Kidney (tissue), 14 donors: ENCODE measurements around the gene NEUROG2. TPM values are rescaled to one million over a fixed set of nuclear protein-coding genes. Genes with fewer than 3 reads are reported as not detected.

Experiments
- DNase-seq, 5 donors: peaks; one replicate each; pipeline ENCODE4 v3.0.0-alpha.2; 2013 to 2020
- FAIRE-seq: peaks from 2 replicates; lab custom pipeline; 2012; peaks lifted over from hg19 to GRCh38; lab: Jason Lieb, UNC
- H3K27ac ChIP-seq, 2 donors: one replicate each; pipeline ENCODE4 v1.7.0; 2013; ENCODE audit warnings: low read depth in 2 of 2, low read length in 2 of 2, inconsistent platforms in 1 of 2
- H3K27me3 ChIP-seq: one replicate; pipeline ENCODE4 v1.7.1; 2013; ENCODE audit warnings: low read length, inconsistent platforms; ENCODE audit not compliant: control insufficient read depth, insufficient read depth
- H3K36me3 ChIP-seq, 3 donors: one replicate each; pipeline versions ENCODE4 v1.7.0 to v1.7.1; 2013; ENCODE audit warnings: low read length in 3 of 3, control low read depth in 1 of 3, inconsistent platforms in 1 of 3; ENCODE audit not compliant: insufficient read depth in 3 of 3, control insufficient read depth in 2 of 3
- H3K4me1 ChIP-seq, 3 donors: one replicate each; pipeline versions ENCODE4 v1.7.0 to v1.7.1; 2013; ENCODE audit warnings: low read length in 3 of 3, inconsistent platforms in 1 of 3, low read depth in 1 of 3; ENCODE audit not compliant: control insufficient read depth in 2 of 3, insufficient read depth in 2 of 3
- H3K4me3 ChIP-seq, 3 donors: one replicate each; pipeline versions ENCODE4 v1.7.0 to v1.8.1; 2013; ENCODE audit warnings: low read length in 3 of 3, control low read depth in 1 of 3, inconsistent platforms in 1 of 3
- H3K9ac ChIP-seq, 3 donors: one replicate each; pipeline versions ENCODE4 v1.7.0 to v1.7.1; 2013; ENCODE audit warnings: low read length in 3 of 3, control low read depth in 1 of 3, inconsistent platforms in 1 of 3
- H3K9me3 ChIP-seq, 3 donors: one replicate each; pipeline versions ENCODE4 v1.7.0 to v1.7.1; 2013; ENCODE audit warnings: low read length in 3 of 3, control low read depth in 1 of 3, inconsistent platforms in 1 of 3; ENCODE audit not compliant: control insufficient read depth in 2 of 3, insufficient read depth in 1 of 3
- CTCF ChIP-seq: IDR thresholded peaks from 3 replicates; pipeline ENCODE4 v1.5.1; 2012; ENCODE audit warnings: mild to moderate bottlenecking, moderate library complexity, borderline replicate concordance; ENCODE audit not compliant: insufficient read depth; ENCODE audit errors: extremely low read depth
- intact Hi-C: fragments of 100-400 bp; cut with DNase I; formaldehyde crosslinking; loops from one replicate; pipeline ENCODE4 v1.11.1; 2022
- polyA plus RNA-seq: library from polyadenylated mRNA; stranded (reverse); fragments of 350-450 nt; fragmentation: Illumina TruSeq; extraction: RNeasy Lipid Tissue Mini Kit (QIAGEN cat#74804); gene quantifications from one replicate; pipeline ENCODE4 v1.2.3, GENCODE V29; 2014; ENCODE audit warnings: low read depth, low replicate concordance; ENCODE audit not compliant: insufficient read depth
- total RNA-seq: library from RNA; stranded (reverse); fragmentation: NEBNext Ultra II Directional; extraction: Animal tissue kit (Norgen Biotek cat#: 25700); gene quantifications from one replicate; pipeline ENCODE4 v1.2.1, GENCODE V29; 2021
- donor health status: control.
- donor health status: control.
- donor health status: control.
- donor health status: control.
- donor health status: control.
- donor health status: DM: yes; HTN: yes; CAD: no.
- donor health status: Normal renal cell carcinoma (clear cell type).

Gene NEUROG2
- total and polyA plus RNA-seq, 2 donors from 2014 or later, result not detected

GRCh38 chr4:112514647-112515197 is 1.3 kb downstream of the NEUROG2 start:
- no peak for TF ChIP-seq CTCF
- Histone ChIP-seq H3K9ac (no peak overlapping the region), H3K27me3 (peaks cover 65% of the 10 kb centered on the region), H3K4me1 (peaks cover 0 to 10% (median 0%) of the 10 kb centered on the region in 3 donors), H3K4me3 (no peak overlapping the region), H3K27ac (no peak overlapping the region), H3K9me3 (peaks cover 0 to 2% (median 0%) of the 10 kb centered on the region in 3 donors), H3K36me3 (no peaks in the 10 kb centered on the region)
- DNase-seq (peak in 4 of 5 donors; percentile 17 to 61 (median 37)), FAIRE-seq (no peak)
- intact Hi-C loops, result no loop called here

- Histone ChIP-seq H3K9ac (no peak overlapping the region), H3K4me3 (no peak overlapping the region), H3K9me3 (peaks cover 0 to 2% (median 0%) of the 10 kb centered on the region in 3 donors), H3K36me3 (no peaks in the 10 kb centered on the region), H3K4me1 (peaks cover 0 to 10% (median 0%) of the 10 kb centered on the region in 3 donors), H3K27ac (no peak overlapping the region), H3K27me3 (peaks cover 66% of the 10 kb centered on the region)
- FAIRE-seq, result no peak
- peak in 3 of 5 donors; percentile 1 to 45 (median 14) for DNase-seq
- no peak for TF ChIP-seq CTCF
- intact Hi-C loops, result no loop called here
These were observed 1.9 kb downstream of the NEUROG2 start for GRCh38 chr4:112513971-112514646.

- no peak for TF ChIP-seq CTCF
- no peak for DNase-seq
- Histone ChIP-seq H3K9me3 (peaks cover 0 to 2% (median 0%) of the 10 kb centered on the region in 3 donors), H3K27ac (no peak overlapping the region), H3K36me3 (no peaks in the 10 kb centered on the region), H3K9ac (no peak overlapping the region), H3K4me1 (peaks cover 0 to 10% (median 0%) of the 10 kb centered on the region in 3 donors), H3K4me3 (no peak overlapping the region), H3K27me3 (peaks cover 60% of the 10 kb centered on the region)
- intact Hi-C loops, result no loop called here
- FAIRE-seq, result no peak
These were observed 4.2 kb downstream of the NEUROG2 start for GRCh38 chr4:112511803-112512118.
